Measurements from ENCODE around the gene GRIP2.

DNA sequence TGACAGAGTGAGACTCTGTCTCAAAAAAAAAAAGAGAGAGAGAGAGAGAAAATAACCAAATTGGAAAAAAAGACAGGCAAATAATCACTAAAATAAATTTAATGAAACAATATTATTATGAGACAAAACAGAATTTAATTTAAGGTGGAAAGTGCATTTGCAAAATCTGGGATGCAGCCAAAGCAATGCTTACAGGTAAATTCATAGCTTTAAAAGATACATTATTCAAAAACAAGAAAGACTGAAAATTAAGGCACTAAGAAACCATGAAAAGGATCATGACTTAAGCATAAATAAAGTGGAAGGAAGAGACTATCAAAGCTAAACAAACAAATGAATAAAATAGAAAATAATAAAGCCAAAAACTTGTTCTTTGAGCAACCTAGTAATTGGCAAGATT lies 37.7 kb downstream of the GRIP2 start:
- TF ChIP-seq CTCF (IDR thresholded peaks at IDR 0.05) (no peak), POLR2A (IDR thresholded peaks at IDR 0.05) (no peak)
